ENCODE data around the gene CSF1.
"Not testable (repeated sequence)": the region's sequence is repeated elsewhere in the genome, so short reads cannot be mapped to it uniquely, and the experiment has no call there.

Gene CSF1

GRCh38 chr1:109942434-109942833 lies 31.8 kb downstream of the CSF1 start:
- DNase-seq, result no peak

- peak; percentile 18 to 41 for DNase-seq
Measured at GRCh38 chr1:109944541-109944940, 33.9 kb downstream of the CSF1 start.

DNA sequence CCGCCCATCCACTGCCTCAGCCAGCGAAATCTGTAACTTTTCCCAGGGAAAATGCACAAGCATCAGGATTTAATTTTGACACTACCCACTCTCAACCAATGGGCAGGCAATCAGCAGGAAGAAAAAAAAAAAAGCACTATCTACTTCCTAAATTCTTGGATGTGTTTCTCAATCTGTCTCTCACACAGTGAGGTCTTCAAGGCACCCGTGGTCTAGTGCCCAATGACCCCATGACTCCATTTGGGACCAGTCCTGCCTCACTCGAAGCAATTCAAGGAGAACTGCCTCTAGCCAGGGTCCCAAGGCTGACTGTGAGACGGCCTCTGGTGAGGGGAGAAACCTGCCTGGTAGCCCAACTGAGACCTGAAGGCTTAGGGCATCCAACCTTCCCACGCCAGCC lies 35.9 kb downstream of the CSF1 start:
- no peak for DNase-seq

GRCh38 chr1:109947582-109948284 lies 37.1 kb downstream of the CSF1 start:
- no peak for DNase-seq

DNA sequence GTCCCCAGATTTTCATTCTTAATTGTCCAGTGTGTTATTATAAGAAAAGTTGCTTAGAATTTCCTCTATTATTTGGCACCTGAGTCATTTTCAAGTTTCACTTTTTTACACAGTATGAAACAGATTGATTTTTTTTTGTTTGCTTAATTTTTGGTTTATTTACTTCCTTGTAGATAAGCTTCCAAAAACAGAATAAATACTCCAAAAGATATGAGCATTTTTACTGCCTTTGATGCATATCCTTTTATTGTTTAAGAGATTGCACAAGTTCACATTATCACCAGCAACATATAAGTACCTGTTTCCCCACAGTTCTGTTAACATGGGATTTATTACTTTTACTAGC lies 37.6 kb downstream of the CSF1 start:
- DNase-seq, result no peak

- DNase-seq, result no peak
Measured at GRCh38 chr1:109950038-109950437, 39.4 kb downstream of the CSF1 start.

DNA sequence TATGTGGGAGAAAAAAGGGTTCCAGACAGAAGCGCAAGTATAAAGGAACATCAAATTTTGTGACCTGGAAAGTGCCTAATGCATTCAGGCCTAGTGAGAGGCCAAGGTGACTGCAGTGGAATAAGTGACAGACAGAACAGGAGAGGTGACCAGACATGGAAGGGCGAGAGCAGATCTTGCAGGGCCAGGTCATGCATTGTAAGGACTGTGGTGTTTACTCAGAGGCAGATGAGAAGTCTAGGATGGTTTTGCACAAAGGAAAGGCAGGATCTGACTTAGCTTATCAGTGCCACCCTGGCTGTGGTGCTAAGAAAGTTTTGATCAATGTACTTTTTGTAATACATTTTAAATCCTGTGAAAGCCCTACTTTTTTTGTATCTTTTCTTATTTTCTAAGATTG lies 39.9 kb downstream of the CSF1 start:
- DNase-seq, result no peak

DNA sequence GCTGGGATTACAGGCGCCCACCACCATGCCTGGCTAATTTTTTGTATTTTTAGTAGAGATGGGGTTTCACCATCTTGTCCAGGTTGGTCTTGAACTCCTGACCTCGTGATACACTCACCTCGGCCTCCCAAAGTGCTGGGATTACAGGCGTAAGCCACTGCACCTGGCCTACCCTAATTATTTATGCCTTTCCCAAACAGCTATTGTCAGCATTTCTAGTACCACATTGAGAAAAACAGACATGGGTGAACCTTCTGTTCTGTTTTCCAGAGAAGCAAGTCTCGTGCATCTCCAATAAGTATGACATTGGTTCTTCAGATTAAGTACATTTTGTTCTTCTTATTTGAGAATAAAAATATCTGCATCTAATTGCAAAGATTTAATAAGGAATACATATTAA lies 40.9 kb downstream of the CSF1 start:
- not testable (repeated sequence) for DNase-seq

- DNase-seq, result no peak
Measured at GRCh38 chr1:109954041-109954512, 43.4 kb downstream of the CSF1 start.

DNA sequence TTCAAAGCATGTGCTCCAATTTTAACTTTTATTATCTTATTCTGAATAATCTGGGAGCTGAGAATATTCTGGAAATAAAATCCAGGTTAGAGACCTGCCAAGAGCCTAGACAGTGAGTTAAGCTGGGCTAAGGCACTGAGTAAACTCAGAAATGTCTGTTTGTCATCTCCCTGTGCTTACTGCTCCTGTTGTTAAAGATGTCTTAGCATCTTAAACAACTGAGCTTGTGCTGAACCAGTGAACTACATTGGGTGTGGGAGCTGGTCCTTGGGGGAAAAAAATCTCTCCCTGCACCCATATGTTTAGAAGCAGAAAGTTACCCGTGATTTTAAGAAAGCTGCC lies 49.0 kb downstream of the CSF1 start:
- DNase-seq, result no peak

DNA sequence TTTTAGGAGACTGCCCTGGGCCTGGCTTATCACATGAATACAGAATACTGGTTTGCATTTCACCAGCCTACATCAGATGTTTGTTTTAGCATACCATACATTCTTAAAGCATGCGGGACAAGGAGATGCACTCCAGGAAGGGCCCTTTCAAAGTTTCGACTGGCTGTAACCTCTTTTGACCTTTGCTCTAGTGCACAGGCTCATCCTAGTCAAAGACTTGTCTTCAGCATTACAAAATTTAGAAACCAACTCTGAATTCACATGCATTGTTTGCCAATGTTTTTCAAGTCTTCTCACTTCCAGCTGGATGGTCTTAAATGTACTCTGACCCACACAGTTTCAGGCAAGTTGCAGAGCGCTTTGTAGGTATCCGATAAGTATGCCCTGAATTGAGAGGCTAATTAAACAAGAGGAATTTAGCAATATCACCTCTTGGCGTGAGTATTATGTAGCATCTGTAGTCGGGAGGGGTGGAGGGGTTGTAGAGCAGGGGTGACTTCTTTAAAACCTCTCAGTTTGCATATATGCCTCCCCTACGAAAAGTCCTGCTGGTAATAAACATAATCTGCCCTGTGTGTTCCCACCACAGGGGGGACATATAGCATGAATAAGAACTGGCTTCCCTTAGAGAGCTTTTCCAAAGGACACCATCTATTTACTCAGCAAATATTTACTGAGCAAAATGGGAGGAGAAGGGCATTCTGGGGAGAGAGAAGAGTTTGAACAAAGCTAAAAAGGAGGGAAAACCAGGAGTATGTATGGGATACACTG lies 49.5 kb downstream of the CSF1 start:
- no peak for DNase-seq

GRCh38 chr1:109960745-109961094 lies 50.1 kb downstream of the CSF1 start:
- DNase-seq, result no peak

DNA sequence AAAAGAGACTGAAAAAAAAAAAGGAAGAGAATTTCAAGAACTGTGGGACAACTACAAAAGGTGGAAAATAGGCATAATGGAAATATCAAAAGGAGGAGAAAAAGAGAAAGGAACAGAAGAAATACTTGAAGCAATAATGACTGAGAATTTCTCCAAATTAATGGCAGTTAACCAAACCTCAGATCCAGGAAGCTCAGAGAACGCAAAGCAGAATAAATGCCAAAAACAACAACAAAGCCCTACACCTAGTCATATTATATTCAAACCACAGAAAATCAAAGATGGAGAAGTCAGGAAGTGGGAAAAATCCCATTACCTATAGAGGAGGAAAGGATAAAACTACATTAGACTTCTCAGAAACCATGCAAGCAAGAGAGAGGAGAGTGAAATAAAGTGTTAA lies 53.2 kb downstream of the CSF1 start:
- DNase-seq, result no peak

DNA sequence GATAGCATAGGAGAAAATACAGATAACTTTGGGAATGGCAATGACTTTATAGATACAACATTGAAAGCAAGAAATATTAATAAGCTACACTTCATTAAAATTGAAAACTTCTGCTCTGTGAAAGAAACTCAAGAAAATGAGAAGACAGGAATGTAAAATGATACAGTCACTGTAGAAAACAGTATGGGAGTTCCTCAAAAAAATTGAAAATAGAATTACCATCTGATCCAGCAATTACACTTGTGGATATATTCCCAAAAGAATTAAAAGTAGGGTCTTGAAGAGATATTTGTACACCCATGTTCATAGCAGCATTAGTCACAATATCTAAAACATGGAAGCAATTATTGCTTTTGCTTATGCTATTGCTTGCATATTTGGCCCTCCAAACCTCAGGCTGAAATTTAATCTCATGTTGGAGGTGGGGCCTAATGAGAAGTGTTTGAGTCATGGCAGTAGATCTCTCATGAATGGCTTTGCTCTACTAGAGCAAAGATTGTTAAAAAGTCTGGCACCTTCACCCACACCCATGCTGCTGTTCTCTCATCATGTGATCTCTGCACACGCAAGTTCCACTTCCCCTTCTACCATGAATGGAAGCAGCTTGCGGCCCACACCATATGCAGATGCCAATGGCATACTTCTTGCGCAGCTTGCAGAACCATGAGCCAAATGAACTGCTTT lies 58.6 kb downstream of the CSF1 start:
- no peak for DNase-seq

DNA sequence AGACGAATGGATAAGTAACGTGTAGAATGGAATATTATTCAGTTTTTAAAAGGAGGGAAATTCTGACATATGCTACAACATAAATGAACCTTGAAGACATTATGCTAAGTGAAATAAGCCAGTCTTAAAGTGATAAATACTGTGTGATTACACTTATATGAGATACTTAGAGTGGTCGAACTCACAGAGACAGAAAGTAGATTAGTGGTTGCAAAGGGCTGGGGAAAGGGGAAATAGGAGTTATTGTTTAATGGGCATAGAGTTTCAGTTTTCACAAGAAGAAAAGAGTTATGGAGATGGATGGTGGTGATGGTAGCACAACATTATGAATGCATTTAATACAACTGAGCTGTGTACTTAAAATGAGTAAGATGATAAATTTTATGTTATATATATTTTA lies 59.3 kb downstream of the CSF1 start:
- no peak for DNase-seq

DNA sequence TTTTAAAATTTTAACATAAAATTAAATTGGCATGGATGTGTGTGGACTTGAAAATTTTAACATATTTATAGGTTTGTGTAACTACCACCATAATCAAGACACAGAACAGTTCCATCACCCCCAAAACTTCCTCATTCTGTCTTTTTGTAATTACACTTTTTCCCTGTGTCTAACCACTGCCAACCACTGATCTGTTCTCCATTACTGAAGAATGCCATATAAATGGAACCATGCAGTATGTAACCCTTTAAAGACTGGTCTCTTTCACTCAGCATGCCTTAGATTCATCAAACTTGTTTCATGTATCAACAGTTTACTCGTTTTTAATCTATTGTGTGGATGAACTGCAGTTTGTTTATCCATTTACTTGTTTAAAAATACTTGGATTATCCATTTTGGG lies 60.9 kb downstream of the CSF1 start:
- peak; percentile 11 to 23 for DNase-seq

DNA sequence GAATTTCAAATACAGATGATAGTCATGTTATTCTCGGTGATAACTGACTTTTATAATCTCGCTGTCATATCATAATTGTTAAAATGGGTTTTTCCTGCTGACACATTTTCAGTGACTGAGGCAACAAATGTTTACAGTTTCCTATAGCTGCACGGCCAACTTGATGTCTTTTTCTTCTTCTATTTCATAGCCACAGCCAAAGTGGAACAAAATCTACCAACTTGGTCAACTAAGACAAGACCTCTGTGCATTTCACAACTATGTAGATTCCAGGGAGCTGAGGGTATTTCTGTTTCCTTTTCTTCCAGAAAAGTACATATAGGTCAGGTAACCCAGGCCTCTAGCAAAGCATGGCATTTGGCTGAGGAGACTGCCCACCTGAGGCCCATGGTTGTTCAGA lies 63.5 kb downstream of the CSF1 start:
- DNase-seq, result no peak

DNA sequence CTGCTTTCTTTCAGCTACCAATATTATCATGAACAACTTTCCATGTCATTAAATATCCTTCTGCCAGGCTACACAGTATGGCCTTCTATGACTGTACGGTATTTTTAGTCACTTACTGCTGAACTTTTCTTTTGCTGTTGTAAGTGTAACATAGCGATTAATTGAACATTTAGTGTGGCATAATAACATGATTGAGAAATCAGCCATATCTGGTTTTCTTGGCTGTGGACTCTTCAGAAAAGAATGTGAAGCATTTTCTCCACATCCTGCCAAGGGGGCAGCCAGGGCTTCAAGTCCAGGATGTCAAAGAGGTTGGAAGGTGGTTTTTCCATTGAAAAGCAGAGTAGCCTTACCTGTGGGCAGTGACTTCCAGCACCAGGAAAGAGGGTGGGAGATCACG lies 65.1 kb downstream of the CSF1 start:
- DNase-seq, result no peak

DNA sequence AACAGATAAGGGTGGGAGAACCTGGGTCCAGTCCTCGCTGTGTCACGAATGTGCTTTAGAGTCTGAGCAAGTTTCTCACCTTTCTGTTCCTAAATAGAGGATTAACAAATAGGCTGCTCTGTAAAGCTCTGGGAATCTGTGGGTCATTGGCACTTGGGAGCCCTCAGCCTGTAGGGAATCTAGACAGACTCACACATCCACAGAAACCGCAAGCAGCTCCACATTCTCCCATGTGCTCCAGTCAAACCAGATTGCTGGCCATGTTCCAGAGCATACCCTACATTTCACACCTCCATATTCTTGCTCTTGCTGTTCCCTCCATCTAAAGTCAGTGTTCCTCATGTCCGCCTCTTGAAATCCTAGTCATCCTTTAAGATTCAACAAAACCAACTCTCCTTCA lies 66.1 kb downstream of the CSF1 start:
- DNase-seq, result no peak

- no peak for DNase-seq
Measured at GRCh38 chr1:109977225-109977624, 66.6 kb downstream of the CSF1 start.

DNA sequence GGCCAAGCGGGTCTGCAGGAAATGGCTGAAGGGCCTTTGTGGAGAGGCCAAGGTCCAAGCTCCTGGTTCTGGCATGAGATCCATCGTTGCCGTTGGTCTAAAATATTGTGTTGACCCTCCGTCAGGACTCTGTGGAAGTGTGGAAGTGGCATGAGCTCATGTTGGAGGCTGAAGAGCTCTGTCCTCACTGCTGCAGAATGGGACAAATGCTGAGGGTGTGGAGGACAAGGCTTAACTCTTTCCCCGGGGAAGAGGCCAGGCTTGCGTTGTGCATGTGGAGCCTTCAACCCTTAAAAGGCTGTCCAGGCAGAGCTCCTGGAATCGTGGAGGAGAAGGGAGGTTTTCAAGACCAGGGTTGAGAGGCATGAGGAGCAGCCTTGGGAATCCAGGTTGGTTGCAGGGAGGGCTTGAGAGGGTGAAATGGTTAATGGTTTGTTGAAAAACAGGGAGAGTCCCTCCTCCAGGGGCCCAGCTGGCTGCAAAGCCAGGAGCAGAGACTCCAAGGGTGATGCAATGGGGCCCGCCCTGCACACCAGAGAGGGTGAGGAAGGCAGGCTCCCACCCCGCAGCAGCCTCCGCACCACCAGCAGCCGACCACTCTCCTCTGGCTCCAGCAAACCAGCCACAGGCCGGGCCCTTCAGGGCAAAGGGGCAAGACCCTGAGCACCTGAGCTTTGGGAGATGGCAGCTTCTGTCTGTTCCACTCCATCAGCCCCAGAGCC lies 67.2 kb downstream of the CSF1 start:
- DNase-seq, result no peak

DNA sequence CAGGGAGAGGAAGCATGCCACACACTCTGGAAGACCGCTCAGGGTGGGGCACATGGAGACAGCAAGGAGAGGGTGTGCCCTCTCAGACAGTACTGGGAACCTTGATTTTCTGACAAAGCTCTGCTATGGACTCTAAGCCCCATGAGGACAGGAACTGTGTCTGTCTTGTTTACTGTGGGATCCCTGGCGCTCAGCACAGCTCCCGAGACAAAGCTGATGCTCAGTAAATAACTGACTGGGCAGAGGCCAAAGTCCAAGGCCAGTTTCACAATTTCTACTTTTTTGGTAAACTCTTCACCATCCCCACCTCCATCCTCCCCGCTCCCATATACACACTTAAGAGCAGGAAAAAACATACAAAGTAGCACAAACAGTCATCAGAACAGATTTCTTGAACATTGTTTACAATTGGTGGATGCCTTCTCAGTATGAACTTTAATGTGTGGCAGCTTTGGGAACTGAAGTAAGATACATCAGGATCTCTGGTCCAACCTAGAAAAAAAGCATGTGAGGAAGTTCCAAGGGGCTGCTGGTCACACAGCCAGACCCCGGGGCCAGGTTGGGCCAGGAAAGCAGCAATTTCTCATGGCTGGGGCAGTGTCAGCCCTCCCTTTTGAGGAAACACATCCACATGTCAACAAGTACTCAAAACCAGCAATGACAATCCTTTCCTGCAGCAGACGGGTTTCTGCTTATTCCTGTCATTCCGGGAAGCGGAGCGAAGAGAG lies 68.3 kb downstream of the CSF1 start:
- no peak for DNase-seq
